Measurements from ENCODE around the gene DNAJB2. TPM values are rescaled to one million over a fixed set of nuclear protein-coding genes. Genes with fewer than 3 reads are reported as not detected.

The DNAJB2 gene
- total and polyA plus RNA-seq, 2 experiments from 2014 or later: 19.4 to 47.4 TPM

DNA sequence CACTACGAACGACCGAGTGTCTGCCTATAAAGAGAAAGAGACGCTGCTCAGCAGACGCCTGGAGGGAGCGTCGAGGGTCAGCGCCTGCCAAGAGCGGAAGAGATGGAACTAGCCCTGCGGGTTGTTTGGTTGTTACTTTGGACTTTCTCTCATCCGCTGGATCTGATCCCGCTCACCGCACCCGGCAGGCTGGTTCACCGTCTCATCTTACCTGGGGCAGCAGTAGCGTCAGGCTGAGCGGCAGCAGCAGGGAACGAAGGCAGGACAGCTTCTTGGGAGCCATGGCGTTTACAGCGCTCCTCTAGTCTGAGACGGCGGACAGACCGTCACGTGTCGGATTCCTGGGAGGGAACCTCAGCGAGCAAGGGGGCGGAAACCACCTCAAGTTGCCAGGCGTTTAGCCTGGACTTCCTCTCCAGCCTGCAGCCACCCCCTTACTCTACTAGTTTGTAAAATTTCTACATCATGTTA is 35.8 kb upstream of the DNAJB2 start:
- DNase-seq (ENCODE audit: low spot score): no peak
- TF ChIP-seq, protein P1, sequence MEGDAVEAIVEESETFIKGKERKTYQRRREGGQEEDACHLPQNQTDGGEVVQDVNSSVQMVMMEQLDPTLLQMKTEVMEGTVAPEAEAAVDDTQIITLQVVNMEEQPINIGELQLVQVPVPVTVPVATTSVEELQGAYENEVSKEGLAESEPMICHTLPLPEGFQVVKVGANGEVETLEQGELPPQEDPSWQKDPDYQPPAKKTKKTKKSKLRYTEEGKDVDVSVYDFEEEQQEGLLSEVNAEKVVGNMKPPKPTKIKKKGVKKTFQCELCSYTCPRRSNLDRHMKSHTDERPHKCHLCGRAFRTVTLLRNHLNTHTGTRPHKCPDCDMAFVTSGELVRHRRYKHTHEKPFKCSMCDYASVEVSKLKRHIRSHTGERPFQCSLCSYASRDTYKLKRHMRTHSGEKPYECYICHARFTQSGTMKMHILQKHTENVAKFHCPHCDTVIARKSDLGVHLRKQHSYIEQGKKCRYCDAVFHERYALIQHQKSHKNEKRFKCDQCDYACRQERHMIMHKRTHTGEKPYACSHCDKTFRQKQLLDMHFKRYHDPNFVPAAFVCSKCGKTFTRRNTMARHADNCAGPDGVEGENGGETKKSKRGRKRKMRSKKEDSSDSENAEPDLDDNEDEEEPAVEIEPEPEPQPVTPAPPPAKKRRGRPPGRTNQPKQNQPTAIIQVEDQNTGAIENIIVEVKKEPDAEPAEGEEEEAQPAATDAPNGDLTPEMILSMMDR (IDR thresholded peaks at IDR 0.05; ENCODE audit: poor library complexity): no peak
- TF ChIP-seq EZH2phosphoT487 (IDR thresholded peaks at IDR 0.05; ENCODE audit: low read depth, severe bottlenecking, unreplicated experiment) (no peak), EZH2 (IDR thresholded peaks at IDR 0.05; ENCODE audit: borderline replicate concordance) (no peak)
- Histone ChIP-seq H3K9me2 (replicated peaks; ENCODE audit: insufficient read depth) (no peaks in the 10 kb centered on the region), H2AFZ (no peak overlapping the region), H3K9me3 (ENCODE audit: low read depth) (no peaks in the 10 kb centered on the region), H3K27me3 (no peaks in the 10 kb centered on the region), H3K4me3 (no peak overlapping the region), H3K79me2 (peaks cover 22% of the 10 kb centered on the region), H3K36me3 (replicated peaks; ENCODE audit: insufficient read depth, low read depth) (no peaks in the 10 kb centered on the region), H4K20me1 (ENCODE audit: insufficient read depth, poor library complexity, severe bottlenecking) (no peaks in the 10 kb centered on the region), H3K4me1 (ENCODE audit: insufficient read depth) (peaks cover 16% of the 10 kb centered on the region), H3K27ac (no peak overlapping the region), H3K4me2 (no peak overlapping the region)
- 91% methylated on average over 28 of the region's 28 CpGs for WGBS (ENCODE audit: low lambda C conversion rate, missing lambda C conversion rate)

DNA sequence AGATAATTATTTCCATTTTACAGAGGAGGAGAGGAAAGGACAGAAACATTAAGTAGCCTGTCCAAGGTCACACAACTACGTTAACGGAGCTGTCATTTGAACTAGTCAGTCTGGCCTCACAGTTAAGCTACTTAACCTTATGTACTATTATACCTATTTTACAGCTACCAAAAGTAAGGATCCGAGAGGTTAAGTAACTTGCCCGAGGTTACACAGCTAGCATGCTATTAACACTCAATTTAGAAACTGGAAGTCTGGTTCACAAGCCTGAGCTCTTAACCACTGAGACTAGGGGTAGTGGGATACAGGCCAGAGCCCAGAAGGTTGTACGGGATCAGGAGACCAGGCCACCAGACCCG is 34.4 kb upstream of the DNAJB2 start:
- H2AFZ ChIP-seq: peak overlapping the region; percentile 86
- DNase-seq (ENCODE audit: low spot score): no peak
- peak overlapping the region; percentile 93 for H3K27ac ChIP-seq
- H3K27me3 ChIP-seq: no peaks in the 10 kb centered on the region
- H4K20me1 ChIP-seq (ENCODE audit: insufficient read depth, poor library complexity, severe bottlenecking): no peaks in the 10 kb centered on the region
- no peak for TF ChIP-seq EZH2phosphoT487 (IDR thresholded peaks at IDR 0.05; ENCODE audit: low read depth, severe bottlenecking, unreplicated experiment)
- TF ChIP-seq EZH2 (IDR thresholded peaks at IDR 0.05; ENCODE audit: borderline replicate concordance): no peak
- TF ChIP-seq, protein P1 (IDR thresholded peaks at IDR 0.05; ENCODE audit: poor library complexity): no peak
- H3K79me2 ChIP-seq: peaks cover 22% of the 10 kb centered on the region
- H3K4me3 ChIP-seq: peak overlapping the region; percentile 48
- no peaks in the 10 kb centered on the region for H3K9me3 ChIP-seq (ENCODE audit: low read depth)
- H3K9me2 ChIP-seq (replicated peaks; ENCODE audit: insufficient read depth): no peaks in the 10 kb centered on the region
- peaks cover 30% of the 10 kb centered on the region for H3K4me1 ChIP-seq (ENCODE audit: insufficient read depth)
- peak overlapping the region; percentile 89 for H3K4me2 ChIP-seq
- WGBS (ENCODE audit: low lambda C conversion rate, missing lambda C conversion rate): 51% methylated on average over 6 of the region's 6 CpGs
- H3K36me3 ChIP-seq (replicated peaks; ENCODE audit: insufficient read depth, low read depth): no peaks in the 10 kb centered on the region

DNA sequence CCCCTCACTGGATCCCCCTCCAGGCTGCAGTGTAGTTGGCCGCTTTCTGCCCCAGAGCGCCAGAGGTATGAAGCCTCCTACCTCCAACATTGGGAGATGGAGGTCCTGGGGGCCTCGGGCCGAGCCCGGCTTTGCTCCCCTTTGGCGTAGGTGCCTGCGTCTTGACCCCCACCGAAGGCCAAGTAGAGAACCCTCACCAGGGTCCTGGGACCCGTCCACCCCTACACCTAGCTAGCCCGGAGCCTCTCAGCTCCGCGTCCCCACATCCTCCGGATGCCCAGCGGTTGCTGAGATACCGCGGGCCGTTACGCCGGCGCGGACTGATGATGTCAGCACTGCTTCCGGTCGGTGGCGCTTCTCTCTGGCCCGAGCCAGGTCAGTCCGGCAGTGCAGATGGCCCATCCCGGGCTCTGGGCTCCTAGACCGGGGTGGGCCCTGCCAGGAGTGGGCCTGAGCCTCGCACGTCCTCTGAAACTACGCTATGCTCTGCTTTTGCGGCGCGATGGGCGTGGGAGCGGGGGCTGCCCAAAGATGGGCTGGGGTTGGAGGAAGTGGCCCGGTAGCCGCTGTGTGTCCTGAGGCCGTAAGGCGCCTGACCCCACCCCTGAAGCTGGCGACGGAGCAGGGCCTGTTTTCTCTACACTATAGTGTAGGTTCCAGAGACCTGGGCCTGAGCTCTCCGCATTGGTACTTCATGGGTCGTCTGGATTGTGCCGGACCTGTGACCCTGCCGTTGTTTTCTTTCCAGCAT is 33.8 kb upstream of the DNAJB2 start, which contains the start of the genes GLB1L and STK16:
GLB1L (minus strand) TSS at position 297 of the 751 bp plus-strand sequence. CDS start 1,871 bp downstream, outside the sequence.
STK16 (plus strand) TSS at position 332 of the 751 bp plus-strand sequence. CDS start 521 bp downstream, outside the sequence.
- Histone ChIP-seq H2AFZ (peak within 1 kb of the TSS; percentile 86), H3K79me2 (peaks cover 22% of the 10 kb centered on the region), H3K27ac (peak within 1 kb of the TSS; percentile 93), H3K4me2 (peak within 1 kb of the TSS; percentile 89), H3K4me3 (peak within 1 kb of the TSS; percentile 48), H3K9me2 (replicated peaks; ENCODE audit: insufficient read depth) (no peaks in the 10 kb centered on the region), H3K36me3 (replicated peaks; ENCODE audit: insufficient read depth, low read depth) (no peaks in the 10 kb centered on the region), H4K20me1 (ENCODE audit: insufficient read depth, poor library complexity, severe bottlenecking) (no peaks in the 10 kb centered on the region), H3K9me3 (ENCODE audit: low read depth) (no peaks in the 10 kb centered on the region), H3K27me3 (no peaks in the 10 kb centered on the region), H3K4me1 (ENCODE audit: insufficient read depth) (peaks cover 36% of the 10 kb centered on the region)
- TF ChIP-seq EZH2 (IDR thresholded peaks at IDR 0.05; ENCODE audit: borderline replicate concordance) (no peak), EZH2phosphoT487 (IDR thresholded peaks at IDR 0.05; ENCODE audit: low read depth, severe bottlenecking, unreplicated experiment) (no peak)
- TF ChIP-seq, protein P1 (IDR thresholded peaks at IDR 0.05; ENCODE audit: poor library complexity): no peak
- peak; percentile 95 for DNase-seq (ENCODE audit: low spot score)
- 1% methylated on average over 46 of the region's 46 CpGs for WGBS (ENCODE audit: low lambda C conversion rate, missing lambda C conversion rate)

All from hepatocyte (in vitro differentiated cells).